Stimulated activated CD4-positive, alpha-beta T cell treated with anti-CD3 and anti-CD28 coated beads, Interleukin-2, amount 100 ng/mL, for 4 hours (primary cell): ENCODE data around the gene AQP12B.

Source experiments
- DNase-seq: peaks from one replicate; pipeline ENCODE4 v3.0.0-alpha.2; 2020; ENCODE audit warnings: low read depth

The AQP12B gene

DNA sequence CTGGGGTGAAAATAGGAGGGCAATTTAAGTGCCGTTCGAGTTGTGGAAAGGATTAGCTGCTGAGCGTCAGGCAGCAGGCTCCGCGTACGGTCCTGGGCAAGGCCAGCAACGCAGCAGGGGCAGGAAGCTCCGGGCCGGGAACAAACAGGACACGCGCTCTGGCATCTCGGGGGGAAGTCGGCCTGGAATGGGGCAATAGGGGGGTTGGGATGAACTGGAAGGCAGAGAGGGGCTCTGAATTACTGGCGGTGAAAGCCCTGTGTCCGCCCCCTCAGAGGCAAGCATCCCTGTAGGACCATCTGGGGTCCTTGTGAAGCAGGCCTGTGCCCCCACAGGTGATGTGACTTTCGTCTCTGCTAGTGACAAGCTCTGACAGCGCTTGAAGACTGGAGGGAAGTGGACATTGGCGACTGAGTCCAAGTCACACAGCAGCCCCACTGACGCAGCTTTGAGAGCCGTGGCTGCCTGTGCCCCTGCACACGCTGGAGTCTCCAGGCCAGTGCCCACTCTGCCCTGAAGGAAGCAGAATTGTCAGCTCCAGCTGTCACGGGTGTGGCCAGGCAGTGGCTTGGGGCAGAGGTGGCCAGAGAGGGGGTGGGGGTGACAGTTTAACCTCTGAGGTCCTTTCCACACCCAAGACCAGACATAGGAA, 35.1 kb downstream of the AQP12B start:
- no peak for DNase-seq

GRCh38 chr2:240646900-240647502, 35.7 kb downstream of the AQP12B start:
- DNase-seq = no peak

DNA sequence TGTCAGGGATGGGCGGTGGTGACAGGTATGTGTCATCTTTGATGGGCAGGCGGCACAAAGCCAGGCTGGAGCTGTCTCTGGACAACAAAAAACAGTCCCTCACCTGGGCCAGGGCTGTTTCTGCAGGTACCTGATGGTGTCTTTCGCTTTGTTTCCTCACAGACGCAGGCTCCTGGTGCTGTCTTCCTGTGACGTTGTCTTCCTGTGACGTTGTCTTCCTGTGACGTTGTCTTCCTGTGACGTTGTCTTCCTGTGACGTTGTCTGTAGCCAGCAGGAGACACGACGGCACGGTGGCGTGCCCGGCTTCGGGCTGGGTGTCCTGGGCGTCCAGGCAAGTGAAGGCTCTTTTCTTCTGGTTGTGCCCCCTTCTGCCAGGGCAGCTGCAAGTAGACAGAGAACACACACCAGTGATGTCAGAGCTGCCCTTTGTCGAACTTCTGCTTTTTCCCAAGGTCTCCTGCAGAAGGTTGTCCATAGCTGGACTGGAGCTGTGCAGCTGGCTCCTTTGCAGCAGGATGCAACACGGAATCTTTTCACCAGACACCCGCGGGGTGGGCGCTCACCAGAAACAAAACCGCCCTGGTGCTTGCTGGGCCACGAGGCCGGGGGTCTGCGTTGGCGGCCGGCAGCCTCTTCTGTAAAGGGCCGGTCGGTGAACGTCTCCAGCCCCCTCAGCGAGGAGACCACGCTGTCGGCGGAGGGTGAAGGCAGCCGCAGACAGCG, 36.3 kb downstream of the AQP12B start:
- no peak for DNase-seq

DNA sequence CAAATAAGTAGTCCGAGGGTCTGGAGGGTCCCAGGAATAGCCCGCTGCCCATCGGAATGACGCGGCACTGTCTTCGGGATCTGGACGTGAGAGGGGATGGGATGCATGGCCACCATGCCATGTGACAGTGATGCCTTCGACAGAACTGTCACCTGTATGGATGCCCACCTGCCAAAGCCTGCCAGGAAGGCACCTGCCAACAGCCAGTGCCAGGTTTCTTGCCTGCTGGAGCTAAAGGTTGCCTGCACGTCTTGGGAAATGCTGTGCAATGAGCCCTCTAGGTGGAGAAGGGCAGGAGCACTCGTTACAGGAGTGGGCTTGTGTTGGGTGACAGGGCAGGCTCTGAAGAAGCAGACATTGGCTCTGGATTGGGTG, 36.9 kb downstream of the AQP12B start:
- no peak for DNase-seq

DNA sequence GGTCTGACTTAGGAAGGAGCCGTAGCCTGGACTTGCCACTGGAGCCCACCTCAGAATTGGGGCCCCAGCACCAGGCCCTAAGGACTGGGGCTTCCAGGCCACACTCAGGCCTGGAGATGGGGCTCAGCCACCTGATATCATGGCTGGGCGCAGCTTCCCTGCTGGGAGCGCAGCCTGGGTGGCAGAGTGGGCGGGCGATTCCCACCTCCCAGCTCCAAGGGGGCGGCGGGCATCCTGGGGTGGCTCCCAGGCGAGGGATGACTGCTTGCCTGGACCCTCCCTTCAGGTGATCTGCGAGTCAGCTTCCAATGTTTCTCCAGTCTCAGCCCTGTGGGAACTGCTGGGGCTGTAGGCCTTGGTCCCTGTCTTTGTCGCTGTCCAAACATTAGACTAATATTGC, 37.3 kb downstream of the AQP12B start:
- DNase-seq = no peak

- no peak for DNase-seq
Measured at GRCh38 chr2:240644859-240645301, 37.8 kb downstream of the AQP12B start.

DNA sequence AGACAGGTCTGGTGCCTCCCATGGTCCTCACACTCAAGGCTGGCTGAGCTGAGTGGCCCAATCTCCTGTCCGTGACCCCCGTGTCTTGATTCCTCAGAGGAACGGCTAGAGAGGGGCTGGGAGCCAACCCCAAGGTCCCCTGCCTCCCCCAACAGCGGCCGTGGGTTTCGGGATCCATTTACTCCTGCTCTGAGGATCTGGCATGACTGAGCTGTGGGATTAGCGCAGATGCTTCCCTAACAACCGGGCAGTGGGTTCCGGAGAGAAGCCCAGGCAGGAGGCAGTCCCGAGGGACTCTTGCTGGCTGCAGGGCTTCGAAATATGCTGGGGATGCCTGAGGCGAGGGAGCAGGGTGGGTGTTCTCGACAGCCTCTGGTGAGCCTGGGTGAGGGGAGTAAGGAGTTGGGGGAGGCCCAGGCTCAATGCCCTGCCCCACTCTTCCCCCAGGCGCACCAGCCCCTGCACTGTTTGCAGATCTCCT, 38.5 kb downstream of the AQP12B start:
- DNase-seq = no peak

DNA sequence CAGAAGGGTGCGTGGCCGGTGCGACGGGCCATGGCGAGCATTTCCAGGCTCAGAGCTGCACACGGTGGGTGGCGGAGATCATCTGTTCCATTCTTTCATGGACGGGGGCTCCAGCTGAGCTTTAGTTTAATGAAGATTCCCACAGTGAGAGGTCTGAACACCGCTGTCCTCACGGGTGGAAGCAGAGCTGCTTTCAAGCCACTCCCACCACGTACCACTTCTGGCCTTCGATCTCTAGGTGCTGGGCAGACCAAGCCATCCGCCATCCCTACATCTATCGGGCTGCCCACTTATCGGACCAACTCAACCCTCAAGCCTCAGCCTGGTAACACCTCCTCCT, 38.9 kb downstream of the AQP12B start:
- DNase-seq = no peak

DNA sequence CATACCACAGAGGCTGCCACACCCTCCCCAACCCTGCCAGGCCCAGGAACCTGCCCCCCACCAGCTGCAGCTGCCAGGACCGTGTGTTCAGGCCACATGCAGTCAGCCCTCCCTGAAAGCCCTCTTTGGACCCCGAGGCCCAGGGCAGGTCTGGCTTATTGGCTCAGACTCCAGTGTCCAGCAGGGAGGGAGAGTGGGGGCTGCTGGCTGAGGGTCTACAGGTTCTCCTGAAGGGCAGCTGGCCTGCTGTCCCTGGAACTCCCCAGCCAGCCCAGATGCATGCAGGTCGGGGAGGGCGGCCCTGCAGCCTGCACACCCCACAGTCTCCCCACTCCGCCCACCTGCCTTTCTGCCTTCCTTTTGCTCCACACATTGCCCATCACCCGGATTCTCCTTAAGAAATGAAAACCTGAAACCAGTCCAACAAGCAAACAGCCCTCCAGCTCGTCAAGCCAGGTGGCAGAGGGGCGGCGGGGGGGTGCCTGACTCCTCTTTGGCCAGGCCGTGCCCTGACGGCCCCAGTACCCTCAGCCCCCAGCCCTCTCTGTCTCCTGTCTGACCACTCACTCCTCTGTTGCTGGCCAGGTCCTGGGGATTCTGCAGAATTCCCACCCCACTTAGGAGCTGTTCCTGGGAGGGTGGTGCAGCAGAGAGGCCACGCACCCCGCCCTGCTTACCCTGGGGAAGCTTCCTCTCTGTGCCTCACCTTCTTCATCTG, 39.4 kb downstream of the AQP12B start:
- no peak for DNase-seq

GRCh38 chr2:240642806-240643092, 39.9 kb downstream of the AQP12B start:
- DNase-seq = no peak

DNA sequence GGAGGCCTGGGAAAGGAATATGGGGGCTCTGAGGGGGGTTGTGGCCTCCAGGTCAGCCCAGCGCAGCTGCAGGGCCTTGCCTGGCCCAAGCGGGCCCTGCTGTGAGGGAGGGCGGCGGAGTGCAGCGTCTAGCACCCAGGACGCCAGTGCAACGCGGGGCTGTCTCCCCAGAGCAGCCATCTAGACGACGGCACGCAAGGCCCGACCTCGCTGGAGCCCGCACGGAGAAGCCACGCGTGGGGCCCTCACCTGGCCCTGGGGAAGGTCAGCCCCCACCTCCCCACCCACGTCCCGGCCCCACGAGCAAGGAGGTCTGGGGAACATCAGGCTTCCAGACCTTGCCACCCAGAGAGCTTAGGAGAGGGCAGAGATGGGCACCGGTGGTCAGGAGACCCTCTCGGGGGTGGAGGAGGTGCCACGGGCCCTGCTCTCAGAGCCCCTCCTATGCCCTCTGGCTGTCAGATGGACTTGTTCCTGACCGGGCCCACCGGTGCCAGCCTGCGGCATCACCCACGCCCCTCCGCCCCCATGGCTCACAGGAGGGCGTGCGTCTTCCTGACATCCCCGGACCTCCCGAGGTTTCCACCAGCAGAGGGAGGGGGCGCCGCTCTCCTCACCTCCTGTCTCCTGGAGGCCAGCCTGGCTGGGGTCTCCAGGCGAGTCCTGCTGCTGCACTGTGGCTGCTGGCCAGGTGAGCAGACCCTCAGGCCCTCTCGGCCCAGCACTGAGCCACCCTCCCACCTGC, 40.5 kb downstream of the AQP12B start:
- no peak for DNase-seq

DNA sequence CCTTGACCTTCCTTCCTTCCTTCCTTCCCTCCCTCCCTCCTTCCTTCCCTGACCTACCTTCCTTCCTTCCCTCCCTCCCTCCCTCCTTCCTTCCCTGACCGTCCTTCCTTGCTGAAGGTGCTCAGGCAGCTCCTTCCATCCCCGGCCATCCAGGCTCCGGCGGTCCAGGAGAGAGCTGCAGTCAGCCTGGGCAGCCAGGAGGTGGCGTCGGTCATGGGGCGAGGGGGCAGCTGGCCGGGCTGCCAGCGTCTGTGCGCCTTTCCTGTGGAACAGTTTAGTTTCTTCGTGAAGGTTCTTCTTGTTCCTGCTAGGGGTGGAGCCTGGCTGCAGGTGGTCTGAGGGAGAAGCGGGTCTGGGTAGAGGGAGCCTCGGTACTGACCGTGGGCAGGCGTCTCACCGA, 41.7 kb downstream of the AQP12B start:
- DNase-seq = no peak

DNA sequence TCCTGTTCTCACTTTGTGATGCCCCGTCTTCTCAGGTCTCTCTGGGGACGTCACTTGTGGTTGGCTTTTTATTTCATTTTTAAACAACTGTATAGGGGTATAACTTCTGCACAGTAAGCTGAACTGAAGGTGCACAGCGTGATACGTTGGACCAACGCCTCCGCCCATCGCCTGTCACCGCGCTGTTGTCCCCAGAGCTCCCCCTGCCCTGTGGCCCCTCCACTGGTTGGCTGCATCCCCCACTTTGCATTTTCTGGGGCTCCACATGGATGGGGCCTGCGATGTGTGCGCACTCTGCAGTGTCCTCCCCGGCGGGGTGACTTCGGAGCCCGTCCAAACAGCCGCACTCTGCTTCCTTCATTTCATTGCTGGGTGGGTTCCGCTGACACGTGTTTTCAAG, 43.1 kb downstream of the AQP12B start:
- DNase-seq = no peak

- no peak for DNase-seq
Measured at GRCh38 chr2:240638512-240639160, 44.0 kb downstream of the AQP12B start.

GRCh38 chr2:240637901-240638345, 44.8 kb downstream of the AQP12B start:
- no peak for DNase-seq

- no peak for DNase-seq
Measured at GRCh38 chr2:240637116-240637900, 45.4 kb downstream of the AQP12B start.

- no peak for DNase-seq
Measured at GRCh38 chr2:240636563-240637115, 46.0 kb downstream of the AQP12B start.

- DNase-seq = no peak
Measured at GRCh38 chr2:240635998-240636547, 46.6 kb downstream of the AQP12B start.

GRCh38 chr2:240635121-240635997, 47.3 kb downstream of the AQP12B start:
- DNase-seq = no peak
